Hepatocyte (in vitro differentiated cells): ENCODE data around the gene PRPS1. TPM values are rescaled to one million over a fixed set of nuclear protein-coding genes. Genes with fewer than 3 reads are reported as not detected.
A peak's percentile ranks its signal among the peaks of the same experiment; 100 is the strongest.
"Not testable (repeated sequence)": the region's sequence is repeated elsewhere in the genome, so short reads cannot be mapped to it uniquely, and the experiment has no call there.

ENCODE experiments used
- DNase-seq: peaks from one replicate; pipeline ENCODE4 v3.0.0-alpha.2; 2016; ENCODE audit warnings: low spot score
- H2AFZ ChIP-seq: fragments of 200-600 bp; sonication (generic); 2 replicates; pipeline ENCODE4 v1.6.0; 2016; ENCODE audit warnings: antibody characterized with exemption, mild to moderate bottlenecking
- H3K27ac ChIP-seq: fragments of 200-600 bp; sonication (generic); 2 replicates; pipeline ENCODE4 v1.5.1; 2016; ENCODE audit warnings: mild to moderate bottlenecking
- H3K27me3 ChIP-seq: fragments of 200-600 bp; sonication (generic); 2 replicates; pipeline ENCODE4 v1.6.1; 2016
- H3K36me3 ChIP-seq: fragments of 200-600 bp; sonication (generic); replicated peaks from 2 replicates; pipeline ENCODE4 v1.5.1; 2016; ENCODE audit warnings: low read depth; ENCODE audit not compliant: insufficient read depth
- H3K4me1 ChIP-seq: fragments of 200-600 bp; sonication (generic); 2 replicates; pipeline ENCODE4 v1.5.1; 2016; ENCODE audit warnings: mild to moderate bottlenecking, moderate library complexity; ENCODE audit not compliant: insufficient read depth
- H3K4me2 ChIP-seq: fragments of 200-600 bp; sonication (generic); 2 replicates; pipeline ENCODE4 v1.6.0; 2016
- H3K4me3 ChIP-seq: fragments of 200-600 bp; sonication (generic); 2 replicates; pipeline ENCODE4 v1.5.1; 2016; ENCODE audit warnings: mild to moderate bottlenecking
- H3K79me2 ChIP-seq: fragments of 200-600 bp; sonication (generic); 2 replicates; pipeline ENCODE4 v1.6.0; 2017; ENCODE audit warnings: mild to moderate bottlenecking
- H3K9me2 ChIP-seq: fragments of 200-600 bp; sonication (generic); replicated peaks from 2 replicates; pipeline ENCODE4 v1.6.0; 2017; ENCODE audit warnings: mild to moderate bottlenecking; ENCODE audit not compliant: insufficient read depth
- H3K9me3 ChIP-seq: fragments of 200-600 bp; sonication (generic); 2 replicates; pipeline ENCODE4 v1.5.1; 2016; ENCODE audit warnings: low read depth, mild to moderate bottlenecking
- H4K20me1 ChIP-seq: fragments of 200-600 bp; sonication (generic); 2 replicates; pipeline ENCODE4 v1.6.0; 2016; ENCODE audit warnings: mild to moderate bottlenecking; ENCODE audit not compliant: insufficient read depth, poor library complexity, severe bottlenecking
- EZH2 ChIP-seq: fragments of 200-600 bp; sonication (generic); IDR thresholded peaks from 2 replicates; pipeline ENCODE4 v1.6.1; 2016; ENCODE audit warnings: antibody characterized with exemption, mild to moderate bottlenecking, borderline replicate concordance
- EZH2phosphoT487 ChIP-seq: fragments of 200-600 bp; sonication (generic); IDR thresholded peaks from one replicate; pipeline ENCODE4 v1.6.1; 2018; ENCODE audit warnings: antibody characterized with exemption, mild to moderate bottlenecking, low read depth, moderate library complexity; ENCODE audit not compliant: unreplicated experiment, severe bottlenecking
- WGBS: methylation state at CpG from one replicate; pipeline ENCODE4 v1.1.6; 2016; ENCODE audit warnings: low lambda C conversion rate; ENCODE audit errors: missing lambda C conversion rate; 5-methylcytosine and 5-hydroxymethylcytosine counted together
- polyA plus RNA-seq: library from polyadenylated mRNA; unstranded; fragments of >200 nt; fragmentation: Nextera tagmentation; extraction: Ambion mirVana; gene quantifications from 2 replicates; pipeline ENCODE4 v1.2.1, GENCODE V29; 2016
- total RNA-seq: library from RNA; depleted of rRNA; stranded (reverse); fragments of >200 nt; gene quantifications from 2 replicates; pipeline ENCODE4 v1.2.3, GENCODE V29; 2014
- TF ChIP-seq, protein P1 (sequence below): fragments of 200-600 bp; sonication (generic); IDR thresholded peaks from 2 replicates; pipeline ENCODE4 v1.5.1; 2016; ENCODE audit warnings: antibody characterized with exemption, mild to moderate bottlenecking; ENCODE audit not compliant: poor library complexity

The PRPS1 gene
- total and polyA plus RNA-seq, 2 experiments from 2014 or later, result 41.1 to 59.2 TPM

DNA sequence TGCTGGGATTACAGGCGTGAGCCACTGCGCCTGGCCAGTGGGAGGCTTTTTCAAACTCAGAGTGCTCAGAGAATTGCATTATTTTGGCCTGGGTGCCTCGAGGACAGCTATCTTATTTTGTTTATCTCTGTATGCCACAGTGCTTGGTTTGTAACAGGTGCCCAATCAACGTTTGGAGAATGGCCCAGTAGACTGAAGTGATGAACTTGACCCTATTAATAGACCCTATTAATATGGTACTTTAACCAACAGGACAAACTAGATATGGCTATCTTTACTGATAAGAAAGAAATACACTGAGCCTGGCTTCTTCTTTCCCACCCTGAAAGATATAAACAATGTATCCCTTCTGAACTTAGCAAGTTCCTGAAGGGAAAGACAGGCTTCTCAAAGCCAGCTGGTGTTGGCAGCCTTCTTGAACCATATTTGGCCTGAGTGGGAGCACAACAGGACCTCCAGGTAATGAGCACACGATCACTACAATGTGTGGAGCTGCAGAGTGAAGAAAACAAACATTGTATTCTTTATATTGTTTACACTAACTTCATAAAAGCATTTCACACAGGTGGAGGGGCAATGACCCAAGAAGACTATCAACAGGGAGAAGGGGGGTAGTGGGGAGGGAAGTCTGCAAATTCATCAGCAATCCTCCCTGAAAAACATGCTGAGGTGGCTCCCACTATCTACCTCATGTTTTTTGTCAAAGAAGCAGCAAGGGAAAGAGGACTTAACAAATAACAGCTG is 41.7 kb downstream of the PRPS1 start:
- Histone ChIP-seq H3K4me2 (peak overlapping the region; percentile 25), H4K20me1 (no peaks in the 10 kb centered on the region), H3K4me3 (no peak overlapping the region), H3K27me3 (no peaks in the 10 kb centered on the region), H2AFZ (no peak overlapping the region), H3K79me2 (peaks cover 9% of the 10 kb centered on the region), H3K9me2 (no peaks in the 10 kb centered on the region), H3K4me1 (peaks cover 21% of the 10 kb centered on the region), H3K27ac (peak overlapping the region; percentile 8), H3K36me3 (no peaks in the 10 kb centered on the region), H3K9me3 (no peaks in the 10 kb centered on the region)
- WGBS, result 43% methylated on average over 5 of the region's 5 CpGs
- DNase-seq, result no peak
- TF ChIP-seq, protein P1, sequence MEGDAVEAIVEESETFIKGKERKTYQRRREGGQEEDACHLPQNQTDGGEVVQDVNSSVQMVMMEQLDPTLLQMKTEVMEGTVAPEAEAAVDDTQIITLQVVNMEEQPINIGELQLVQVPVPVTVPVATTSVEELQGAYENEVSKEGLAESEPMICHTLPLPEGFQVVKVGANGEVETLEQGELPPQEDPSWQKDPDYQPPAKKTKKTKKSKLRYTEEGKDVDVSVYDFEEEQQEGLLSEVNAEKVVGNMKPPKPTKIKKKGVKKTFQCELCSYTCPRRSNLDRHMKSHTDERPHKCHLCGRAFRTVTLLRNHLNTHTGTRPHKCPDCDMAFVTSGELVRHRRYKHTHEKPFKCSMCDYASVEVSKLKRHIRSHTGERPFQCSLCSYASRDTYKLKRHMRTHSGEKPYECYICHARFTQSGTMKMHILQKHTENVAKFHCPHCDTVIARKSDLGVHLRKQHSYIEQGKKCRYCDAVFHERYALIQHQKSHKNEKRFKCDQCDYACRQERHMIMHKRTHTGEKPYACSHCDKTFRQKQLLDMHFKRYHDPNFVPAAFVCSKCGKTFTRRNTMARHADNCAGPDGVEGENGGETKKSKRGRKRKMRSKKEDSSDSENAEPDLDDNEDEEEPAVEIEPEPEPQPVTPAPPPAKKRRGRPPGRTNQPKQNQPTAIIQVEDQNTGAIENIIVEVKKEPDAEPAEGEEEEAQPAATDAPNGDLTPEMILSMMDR, result no peak
- TF ChIP-seq EZH2phosphoT487, result no peak

DNA sequence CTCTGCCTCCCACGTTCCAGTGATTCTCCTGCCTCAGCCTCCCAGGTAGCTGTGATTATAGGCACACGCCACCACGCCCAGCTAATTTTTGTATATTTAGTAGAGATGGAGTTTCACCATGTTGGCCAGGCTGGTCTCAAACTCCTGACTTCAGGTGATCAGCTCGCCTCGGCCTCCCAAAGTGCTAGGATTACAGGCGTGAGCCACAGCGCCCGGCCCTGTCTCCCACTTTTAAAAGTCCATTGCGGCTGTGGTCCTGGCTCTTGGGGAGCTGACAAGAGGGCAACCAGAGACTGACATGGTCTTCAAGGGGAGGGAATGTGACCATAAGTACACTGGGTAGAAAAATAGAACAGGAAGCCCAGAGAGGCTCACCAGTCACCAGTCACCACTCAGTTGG is 42.9 kb downstream of the PRPS1 start:
- not testable (repeated sequence) for H2AFZ ChIP-seq, DNase-seq, H3K27ac ChIP-seq, H3K4me3 ChIP-seq, H3K36me3 ChIP-seq, H3K9me3 ChIP-seq, H3K79me2 ChIP-seq, H4K20me1 ChIP-seq, H3K9me2 ChIP-seq, H3K27me3 ChIP-seq, H3K4me2 ChIP-seq
- WGBS, result 96% methylated on average over 9 of the region's 9 CpGs
- peaks cover 27% of the 10 kb centered on the region for H3K4me1 ChIP-seq

GRCh38 chrX:107672955-107673378 is 44.7 kb downstream of the PRPS1 start:
- peak overlapping the region; percentile 96 for H3K27ac ChIP-seq
- H3K9me3 ChIP-seq, result no peaks in the 10 kb centered on the region
- no peaks in the 10 kb centered on the region for H3K9me2 ChIP-seq
- 11% methylated on average over 7 of the region's 9 CpGs for WGBS
- H3K4me1 ChIP-seq, result peaks cover 35% of the 10 kb centered on the region
- peak; percentile 94 for DNase-seq
- TF ChIP-seq EZH2phosphoT487 (no peak), EZH2 (no peak)
- TF ChIP-seq, protein P1, result peak; percentile 75
- H3K4me3 ChIP-seq, result no peak overlapping the region
- H4K20me1 ChIP-seq, result no peaks in the 10 kb centered on the region
- H3K79me2 ChIP-seq, result peaks cover 2% of the 10 kb centered on the region
- no peaks in the 10 kb centered on the region for H3K36me3 ChIP-seq
- no peaks in the 10 kb centered on the region for H3K27me3 ChIP-seq
- no peak overlapping the region for H2AFZ ChIP-seq
- peak overlapping the region; percentile 79 for H3K4me2 ChIP-seq

DNA sequence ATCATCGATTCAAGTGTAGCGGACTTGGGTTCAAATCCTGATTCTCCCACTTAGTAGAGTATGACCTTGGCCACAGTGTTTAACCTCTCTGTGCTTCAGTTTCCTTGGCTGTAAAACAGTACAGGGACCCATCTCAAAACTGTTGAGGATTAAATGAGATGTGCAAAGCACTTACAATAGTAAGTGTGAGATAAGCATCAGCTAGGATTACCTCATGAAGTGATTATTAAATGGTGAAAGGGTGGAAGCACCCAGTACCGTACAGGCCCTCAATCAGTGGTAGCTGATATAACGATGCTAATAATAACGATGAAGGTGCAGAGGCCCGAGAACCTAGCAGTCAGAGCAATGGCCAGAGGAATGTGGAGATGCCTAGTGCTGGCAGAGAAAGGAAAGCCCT is 45.1 kb downstream of the PRPS1 start:
- Histone ChIP-seq H3K4me1 (peaks cover 36% of the 10 kb centered on the region), H4K20me1 (no peaks in the 10 kb centered on the region), H3K9me3 (no peaks in the 10 kb centered on the region), H3K79me2 (peaks cover 2% of the 10 kb centered on the region), H3K36me3 (no peaks in the 10 kb centered on the region), H3K4me2 (peak overlapping the region; percentile 79), H3K27me3 (no peaks in the 10 kb centered on the region), H2AFZ (no peak overlapping the region), H3K9me2 (no peaks in the 10 kb centered on the region), H3K27ac (peak overlapping the region; percentile 96), H3K4me3 (no peak overlapping the region)
- WGBS, result 88% methylated on average over 6 of the region's 6 CpGs
- DNase-seq, result no peak
- TF ChIP-seq EZH2phosphoT487 (no peak), EZH2 (no peak)
- TF ChIP-seq, protein P1, result no peak
